LNCaP clone FGC (cell line): Measurements from ENCODE around the gene KRTAP17-1.

Experiments used
- DNase-seq: peaks from one replicate; pipeline ENCODE4 v3.0.0-alpha.2; 2011; ENCODE audit warnings: low read depth
- H3K4me3 ChIP-seq: 2 replicates; pipeline ENCODE4 v1.5.1; 2011; ENCODE audit warnings: mild to moderate bottlenecking, low read depth, low read length, control low read depth
- CTCF ChIP-seq: IDR thresholded peaks from 2 replicates; pipeline ENCODE4 v1.5.1; 2012; ENCODE audit warnings: mild to moderate bottlenecking; ENCODE audit not compliant: control insufficient read depth, insufficient read depth; ENCODE audit errors: extremely low read depth

KRTAP17-1 gene

GRCh38 chr17:41325126-41325525 is 9.6 kb upstream of the KRTAP17-1 start:
- DNase-seq: no peak
- no peak overlapping the region for H3K4me3 ChIP-seq
- TF ChIP-seq CTCF: no peak

- DNase-seq: no peak
- peak; percentile 64 for TF ChIP-seq CTCF
- no peak overlapping the region for H3K4me3 ChIP-seq
These were observed 8.9 kb upstream of the KRTAP17-1 start for GRCh38 chr17:41324180-41325075.

GRCh38 chr17:41322903-41323895 is 7.7 kb upstream of the KRTAP17-1 start:
- no peak overlapping the region for H3K4me3 ChIP-seq
- no peak for TF ChIP-seq CTCF
- DNase-seq: no peak

- peak; percentile 80 for TF ChIP-seq CTCF
- DNase-seq: no peak
- no peak overlapping the region for H3K4me3 ChIP-seq
These were observed 6.8 kb upstream of the KRTAP17-1 start for GRCh38 chr17:41322094-41322902.

- DNase-seq: no peak
- TF ChIP-seq CTCF: no peak
- H3K4me3 ChIP-seq: no peak overlapping the region
These were observed 2.7 kb upstream of the KRTAP17-1 start for GRCh38 chr17:41318231-41318630.

GRCh38 chr17:41315814-41316445 is 420 bp upstream of the KRTAP17-1 start:
- TF ChIP-seq CTCF: no peak
- DNase-seq: no peak
- H3K4me3 ChIP-seq: no peak overlapping the region
